ENCODE measurements around the gene NRF1.

GRCh38 chr7:129796186-129796775 lies 184.8 kb downstream of the NRF1 start:
- TF ChIP-seq POLR2A (IDR thresholded peaks at IDR 0.05) = no peak
- TF ChIP-seq, protein P1, sequence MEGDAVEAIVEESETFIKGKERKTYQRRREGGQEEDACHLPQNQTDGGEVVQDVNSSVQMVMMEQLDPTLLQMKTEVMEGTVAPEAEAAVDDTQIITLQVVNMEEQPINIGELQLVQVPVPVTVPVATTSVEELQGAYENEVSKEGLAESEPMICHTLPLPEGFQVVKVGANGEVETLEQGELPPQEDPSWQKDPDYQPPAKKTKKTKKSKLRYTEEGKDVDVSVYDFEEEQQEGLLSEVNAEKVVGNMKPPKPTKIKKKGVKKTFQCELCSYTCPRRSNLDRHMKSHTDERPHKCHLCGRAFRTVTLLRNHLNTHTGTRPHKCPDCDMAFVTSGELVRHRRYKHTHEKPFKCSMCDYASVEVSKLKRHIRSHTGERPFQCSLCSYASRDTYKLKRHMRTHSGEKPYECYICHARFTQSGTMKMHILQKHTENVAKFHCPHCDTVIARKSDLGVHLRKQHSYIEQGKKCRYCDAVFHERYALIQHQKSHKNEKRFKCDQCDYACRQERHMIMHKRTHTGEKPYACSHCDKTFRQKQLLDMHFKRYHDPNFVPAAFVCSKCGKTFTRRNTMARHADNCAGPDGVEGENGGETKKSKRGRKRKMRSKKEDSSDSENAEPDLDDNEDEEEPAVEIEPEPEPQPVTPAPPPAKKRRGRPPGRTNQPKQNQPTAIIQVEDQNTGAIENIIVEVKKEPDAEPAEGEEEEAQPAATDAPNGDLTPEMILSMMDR (IDR thresholded peaks at IDR 0.05 in 8 of 11, conservative IDR thresholded peaks at IDR 0.05 in 3 of 11) = no peak
